Stimulated activated CD8-positive, alpha-beta memory T cell treated with anti-CD3 and anti-CD28 coated beads, Interleukin-15, amount 100 ng/mL, for 1 hour (primary cell): ENCODE data around the gene MET.
"Not testable (repeated sequence)": the region's sequence is repeated elsewhere in the genome, so short reads cannot be mapped to it uniquely, and the experiment has no call there.

Experiments
- DNase-seq: peaks from one replicate; pipeline ENCODE4 v3.0.0-alpha.2; 2020; ENCODE audit warnings: low read depth

Gene MET

DNA sequence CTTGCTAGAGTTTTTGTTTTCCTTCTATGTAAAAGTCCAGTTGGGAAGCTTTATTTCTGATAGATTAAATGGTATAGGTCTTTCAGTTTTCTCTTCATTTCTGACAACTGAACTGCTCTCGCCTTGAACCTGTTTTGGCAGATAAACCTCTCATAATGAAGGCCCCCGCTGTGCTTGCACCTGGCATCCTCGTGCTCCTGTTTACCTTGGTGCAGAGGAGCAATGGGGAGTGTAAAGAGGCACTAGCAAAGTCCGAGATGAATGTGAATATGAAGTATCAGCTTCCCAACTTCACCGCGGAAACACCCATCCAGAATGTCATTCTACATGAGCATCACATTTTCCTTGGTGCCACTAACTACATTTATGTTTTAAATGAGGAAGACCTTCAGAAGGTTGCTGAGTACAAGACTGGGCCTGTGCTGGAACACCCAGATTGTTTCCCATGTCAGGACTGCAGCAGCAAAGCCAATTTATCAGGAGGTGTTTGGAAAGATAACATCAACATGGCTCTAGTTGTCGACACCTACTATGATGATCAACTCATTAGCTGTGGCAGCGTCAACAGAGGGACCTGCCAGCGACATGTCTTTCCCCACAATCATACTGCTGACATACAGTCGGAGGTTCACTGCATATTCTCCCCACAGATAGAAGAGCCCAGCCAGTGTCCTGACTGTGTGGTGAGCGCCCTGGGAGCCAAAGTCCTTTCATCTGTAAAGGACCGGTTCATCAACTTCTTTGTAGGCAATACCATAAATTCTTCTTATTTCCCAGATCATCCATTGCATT lies 27.1 kb downstream of the MET start:
- DNase-seq: no peak

DNA sequence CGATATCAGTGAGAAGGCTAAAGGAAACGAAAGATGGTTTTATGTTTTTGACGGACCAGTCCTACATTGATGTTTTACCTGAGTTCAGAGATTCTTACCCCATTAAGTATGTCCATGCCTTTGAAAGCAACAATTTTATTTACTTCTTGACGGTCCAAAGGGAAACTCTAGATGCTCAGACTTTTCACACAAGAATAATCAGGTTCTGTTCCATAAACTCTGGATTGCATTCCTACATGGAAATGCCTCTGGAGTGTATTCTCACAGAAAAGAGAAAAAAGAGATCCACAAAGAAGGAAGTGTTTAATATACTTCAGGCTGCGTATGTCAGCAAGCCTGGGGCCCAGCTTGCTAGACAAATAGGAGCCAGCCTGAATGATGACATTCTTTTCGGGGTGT lies 27.7 kb downstream of the MET start:
- DNase-seq: no peak

DNA sequence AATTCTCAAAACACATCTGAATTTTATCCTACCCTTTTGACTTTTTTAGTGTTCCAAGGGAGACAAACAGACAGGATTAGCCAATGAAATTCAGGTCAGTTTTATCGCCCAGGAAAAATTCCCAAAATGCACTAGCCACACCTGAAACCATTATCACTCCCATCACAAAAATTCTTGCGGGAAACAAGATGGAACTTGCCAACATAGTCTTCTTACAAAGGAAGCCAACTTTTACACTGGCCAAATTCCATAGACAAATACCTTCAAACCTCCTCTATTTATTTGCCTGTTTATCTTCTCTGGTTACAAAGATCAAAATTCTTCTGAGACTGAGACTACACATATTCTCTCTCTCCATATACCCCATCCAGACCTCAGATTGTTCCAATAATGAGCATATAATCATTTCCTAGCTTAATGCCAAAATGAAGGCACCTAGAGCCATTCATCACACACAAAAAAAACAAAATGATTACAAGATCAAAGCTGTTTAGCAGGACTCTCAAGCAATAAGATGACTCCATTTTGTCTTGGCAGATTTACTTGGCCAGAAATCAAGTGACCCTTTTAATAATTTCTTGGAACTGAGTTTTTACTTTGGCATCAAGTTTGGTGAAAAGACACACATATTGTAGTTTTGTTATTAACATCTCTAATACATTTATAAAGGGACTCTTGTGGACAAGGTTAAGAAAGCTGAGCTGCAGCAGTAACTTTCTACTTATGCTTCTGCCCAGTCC lies 30.2 kb downstream of the MET start:
- DNase-seq: no peak

DNA sequence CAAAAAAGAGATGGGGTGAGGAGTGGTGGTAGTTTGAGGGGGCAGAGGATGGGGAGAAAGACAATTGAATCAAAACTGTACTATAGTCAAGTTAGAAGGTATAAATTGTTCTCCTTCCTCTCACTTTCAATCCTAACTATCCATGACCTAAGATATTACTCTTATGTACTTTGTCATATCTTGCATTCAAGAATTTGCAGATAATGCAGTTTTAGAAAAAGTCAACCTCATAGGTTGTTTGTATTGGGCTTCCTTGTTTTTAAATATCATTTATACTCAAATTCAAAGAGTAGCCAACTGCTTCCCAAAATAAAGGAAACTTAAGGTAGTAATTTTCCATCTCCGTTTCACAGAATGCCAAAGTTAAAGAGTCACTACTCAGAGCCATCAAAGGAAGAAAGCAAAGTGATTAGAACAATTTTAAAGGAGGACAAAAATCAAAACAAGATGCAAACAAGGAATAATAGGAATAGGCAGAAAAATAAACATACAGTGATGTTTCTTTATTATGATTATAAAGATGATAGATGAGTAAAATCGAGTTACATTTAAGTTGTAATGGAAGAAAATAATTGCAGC lies 32.7 kb downstream of the MET start:
- DNase-seq: no peak

GRCh38 chr7:116705419-116705818 lies 33.4 kb downstream of the MET start:
- DNase-seq: no peak

GRCh38 chr7:116706668-116707126 lies 34.7 kb downstream of the MET start:
- DNase-seq: no peak

- no peak for DNase-seq
Measured at GRCh38 chr7:116707289-116707688, 35.3 kb downstream of the MET start.

GRCh38 chr7:116708248-116708647 lies 36.3 kb downstream of the MET start:
- no peak for DNase-seq

DNA sequence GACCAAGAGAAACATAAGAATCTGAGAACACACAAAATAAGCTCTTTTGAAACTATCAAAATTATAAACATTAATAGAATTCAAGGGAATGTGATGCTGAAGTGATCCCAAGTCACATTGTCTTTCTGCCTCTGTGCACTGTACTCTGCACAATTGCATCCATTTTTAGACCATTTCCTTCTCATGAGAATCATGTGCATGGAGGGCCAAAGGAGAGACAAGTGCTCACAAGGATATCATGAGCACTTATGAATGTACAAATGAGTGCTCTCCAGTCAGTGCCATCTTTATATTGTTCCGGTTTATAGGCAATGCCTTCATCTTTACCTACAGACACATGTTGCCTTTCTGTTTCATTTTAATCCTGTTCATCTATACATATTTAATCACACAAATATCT lies 36.9 kb downstream of the MET start:
- no peak for DNase-seq

- DNase-seq: no peak
Measured at GRCh38 chr7:116709336-116709735, 37.3 kb downstream of the MET start.

DNA sequence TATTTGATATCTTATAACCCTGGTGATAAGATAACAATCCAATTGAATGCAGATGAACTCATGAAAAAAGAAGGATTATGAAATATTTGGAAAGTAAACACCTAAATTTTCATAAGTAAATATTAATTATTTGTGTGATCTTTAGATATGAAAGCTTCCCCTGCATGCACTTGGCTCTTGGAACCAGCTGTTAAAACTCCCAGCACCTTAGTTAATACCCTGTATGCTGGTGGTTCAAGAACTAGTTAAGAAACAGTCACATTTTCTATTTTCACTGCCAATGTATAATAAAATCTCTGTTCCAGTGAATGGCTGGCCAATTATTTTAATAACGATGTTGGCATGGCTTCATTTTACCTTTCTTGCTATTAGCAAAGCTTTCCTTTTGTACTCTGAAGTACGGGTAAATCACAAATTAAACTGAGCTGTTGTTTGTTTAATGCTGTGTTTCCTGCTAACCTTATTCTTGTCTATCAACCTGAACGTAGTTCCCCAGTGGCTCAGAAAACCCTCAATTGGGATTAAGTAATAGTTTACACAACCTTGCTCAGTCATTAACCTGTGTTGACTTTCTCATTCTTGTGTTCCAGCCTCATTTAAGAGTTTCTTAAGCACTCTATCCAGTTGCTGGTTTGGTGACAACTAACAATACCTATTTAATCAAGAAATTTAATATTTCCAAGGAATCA lies 38.9 kb downstream of the MET start:
- DNase-seq: no peak

- DNase-seq: no peak
Measured at GRCh38 chr7:116711790-116712189, 39.8 kb downstream of the MET start.

GRCh38 chr7:116713500-116713899 lies 41.5 kb downstream of the MET start:
- no peak for DNase-seq

GRCh38 chr7:116713918-116714317 lies 41.9 kb downstream of the MET start:
- DNase-seq: no peak

DNA sequence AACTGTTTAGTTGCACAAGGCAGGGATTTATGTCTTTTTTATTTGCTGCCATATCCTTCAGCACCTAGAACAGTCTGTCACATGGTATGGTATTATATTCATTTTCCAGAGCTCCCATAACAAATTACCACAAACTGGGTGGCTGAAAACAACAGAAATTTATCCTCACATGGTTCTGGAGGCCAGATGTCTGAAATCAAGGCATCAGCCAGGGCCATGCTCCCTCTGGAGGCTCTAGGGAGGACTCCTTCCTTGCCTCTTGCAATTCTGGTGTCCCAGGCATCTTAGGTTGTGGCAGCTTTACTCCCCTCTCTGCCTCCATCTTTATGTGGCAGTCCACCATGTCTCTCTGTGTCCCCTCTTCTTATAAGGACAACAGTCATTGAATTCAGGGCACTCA lies 43.1 kb downstream of the MET start:
- DNase-seq: no peak

GRCh38 chr7:116717137-116717536 lies 45.1 kb downstream of the MET start:
- no peak for DNase-seq

DNA sequence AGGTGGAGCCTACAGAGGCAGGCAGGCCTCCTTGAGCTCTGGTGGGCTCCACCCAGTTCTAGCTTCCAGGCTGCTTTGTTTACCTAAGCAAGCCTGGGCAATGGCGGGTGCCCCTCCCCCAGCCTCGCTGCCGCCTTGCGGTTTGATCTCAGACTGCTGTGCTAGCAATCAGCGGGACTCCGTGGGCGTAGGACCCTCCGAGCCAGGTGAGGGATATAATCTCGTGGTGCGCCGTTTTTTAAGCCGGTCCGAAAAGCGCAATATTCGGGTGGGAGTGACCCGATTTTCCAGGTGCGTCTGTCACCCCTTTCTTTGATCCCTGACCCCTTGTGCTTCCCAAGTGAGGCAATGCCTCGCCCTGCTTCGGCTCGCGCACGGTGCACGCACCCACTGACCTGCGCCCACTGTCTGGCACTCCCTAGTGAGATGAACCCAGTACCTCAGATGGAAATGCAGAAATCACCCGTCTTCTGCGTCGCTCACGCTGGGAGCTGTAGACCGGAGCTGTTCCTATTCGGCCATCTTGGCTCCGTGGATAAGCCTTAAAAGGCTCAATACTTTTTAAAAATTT lies 52.0 kb downstream of the MET start:
- DNase-seq: not testable (repeated sequence)

DNA sequence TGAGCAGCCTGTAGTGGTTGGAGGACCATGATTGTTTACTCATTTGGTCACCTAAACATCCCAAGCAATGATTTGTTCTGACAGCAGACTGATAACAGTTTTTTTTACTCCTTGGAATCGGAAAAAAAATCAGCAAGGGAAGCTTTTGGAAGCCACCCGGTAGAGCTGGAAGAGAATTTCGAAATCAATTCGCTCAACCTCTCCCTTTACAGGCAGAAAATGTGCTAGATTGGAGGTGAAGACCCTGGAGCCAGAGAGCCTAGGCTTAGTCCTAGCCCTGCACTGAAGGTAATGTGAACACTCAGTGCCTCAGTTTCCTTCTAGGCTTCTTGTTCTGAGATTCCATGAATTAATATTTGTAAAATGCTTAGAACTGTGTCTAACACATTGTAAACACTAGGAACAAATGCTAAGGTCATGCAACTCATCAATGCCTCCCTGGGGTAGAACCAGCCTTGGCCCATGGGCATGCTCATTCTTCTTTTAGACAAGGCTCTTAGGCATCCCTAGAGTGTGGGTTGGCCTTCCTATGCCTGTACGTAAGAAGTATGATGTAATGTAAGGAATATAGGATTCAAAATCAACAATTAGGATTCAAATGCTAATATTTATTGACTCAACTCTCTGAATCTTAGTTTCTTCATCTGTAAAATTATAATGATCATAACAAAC lies 52.7 kb downstream of the MET start:
- DNase-seq: no peak

DNA sequence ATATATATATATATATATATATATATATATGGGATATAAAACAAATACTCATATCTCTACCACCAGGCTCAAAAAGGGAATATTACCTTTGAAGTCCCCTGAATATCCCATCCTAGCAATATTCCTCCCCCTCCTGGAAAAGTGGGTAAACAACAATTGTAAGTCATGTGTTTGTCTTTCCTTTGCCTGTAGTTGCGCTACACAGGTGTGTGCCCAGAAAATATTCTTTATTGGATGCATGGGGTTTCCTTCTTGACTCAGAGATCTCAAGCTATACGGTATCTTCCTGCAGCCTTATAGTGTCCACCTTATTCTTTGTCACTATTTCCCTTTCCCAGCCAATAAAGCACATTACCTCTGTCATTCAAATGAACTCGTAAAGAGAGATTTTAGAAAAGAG lies 54.2 kb downstream of the MET start:
- no peak for DNase-seq

- DNase-seq: no peak
Measured at GRCh38 chr7:116726713-116727431, 54.9 kb downstream of the MET start.

GRCh38 chr7:116727432-116728009 lies 55.5 kb downstream of the MET start:
- DNase-seq: no peak
